ENCODE results near the gene MAGOH.

DNA sequence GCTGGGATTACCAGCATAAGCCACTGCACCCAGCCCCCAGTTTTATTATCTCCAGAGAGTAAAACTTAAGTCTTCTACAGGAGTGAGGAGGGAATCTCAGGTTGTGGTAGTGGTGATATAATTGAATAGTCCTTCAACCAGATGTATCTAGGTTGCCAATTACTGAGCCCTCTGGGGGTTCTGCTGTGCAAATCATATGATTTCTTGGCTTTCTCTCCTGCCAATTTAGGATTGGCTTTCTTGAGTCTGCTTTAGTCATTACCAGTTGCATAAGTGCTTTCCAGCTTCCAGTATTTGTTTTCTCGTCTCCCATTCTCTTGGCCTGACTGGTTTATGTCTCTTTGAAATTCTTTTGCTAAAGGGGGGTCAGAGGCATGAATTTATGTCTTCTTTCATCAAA is 30.6 kb downstream of the MAGOH start:
- TF ChIP-seq EP300 (IDR thresholded peaks at IDR 0.05) (no peak), POLR2A (IDR thresholded peaks at IDR 0.05) (no peak)
- TF ChIP-seq, protein P1, sequence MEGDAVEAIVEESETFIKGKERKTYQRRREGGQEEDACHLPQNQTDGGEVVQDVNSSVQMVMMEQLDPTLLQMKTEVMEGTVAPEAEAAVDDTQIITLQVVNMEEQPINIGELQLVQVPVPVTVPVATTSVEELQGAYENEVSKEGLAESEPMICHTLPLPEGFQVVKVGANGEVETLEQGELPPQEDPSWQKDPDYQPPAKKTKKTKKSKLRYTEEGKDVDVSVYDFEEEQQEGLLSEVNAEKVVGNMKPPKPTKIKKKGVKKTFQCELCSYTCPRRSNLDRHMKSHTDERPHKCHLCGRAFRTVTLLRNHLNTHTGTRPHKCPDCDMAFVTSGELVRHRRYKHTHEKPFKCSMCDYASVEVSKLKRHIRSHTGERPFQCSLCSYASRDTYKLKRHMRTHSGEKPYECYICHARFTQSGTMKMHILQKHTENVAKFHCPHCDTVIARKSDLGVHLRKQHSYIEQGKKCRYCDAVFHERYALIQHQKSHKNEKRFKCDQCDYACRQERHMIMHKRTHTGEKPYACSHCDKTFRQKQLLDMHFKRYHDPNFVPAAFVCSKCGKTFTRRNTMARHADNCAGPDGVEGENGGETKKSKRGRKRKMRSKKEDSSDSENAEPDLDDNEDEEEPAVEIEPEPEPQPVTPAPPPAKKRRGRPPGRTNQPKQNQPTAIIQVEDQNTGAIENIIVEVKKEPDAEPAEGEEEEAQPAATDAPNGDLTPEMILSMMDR (IDR thresholded peaks at IDR 0.05), result no peak

Data from ovary (tissue), 3 donors.